Panc1 (cell line): ENCODE data around the gene ADIRF. TPM values are rescaled to one million over a fixed set of nuclear protein-coding genes. Genes with fewer than 3 reads are reported as not detected.
"Not testable (repeated sequence)": the region's sequence is repeated elsewhere in the genome, so short reads cannot be mapped to it uniquely, and the experiment has no call there.

ENCODE experiments used
- ATAC-seq: fragments of 200-7000 bp; cut with Tn5 transposase; 2 replicates; pipeline ENCODE4 v1.9.1; 2020; ENCODE audit warnings: mild to moderate bottlenecking, moderate library complexity
- BruUV-seq: library from RNA; stranded (reverse); fragments of 400-500 nt; replicated peaks from 2 replicates; lab custom pipeline; 2021; lab: Mats Ljungman, UMichigan
- CTCF ChIA-PET: fragments of 300-600 bp; sonication (Branson Sonifier 250); formaldehyde crosslinking; loops from one replicate; lab custom pipeline; 2022; ENCODE audit warnings: antibody characterized with exemption; lab: Charles Lee
- POLR2A ChIA-PET: fragments of 300-600 bp; sonication (Branson Sonifier 250); formaldehyde crosslinking; loops from one replicate; lab custom pipeline; 2022; ENCODE audit warnings: antibody characterized with exemption; lab: Charles Lee
- DNase-seq: peaks from one replicate; pipeline ENCODE4 v3.0.0-alpha.2; 2010; ENCODE audit warnings: low read depth, low spot score
- H3K27ac ChIP-seq: 2 replicates; pipeline ENCODE4 v1.5.1; 2011; ENCODE audit warnings: mild to moderate bottlenecking, low read length, inconsistent platforms
- H3K27me3 ChIP-seq: fragments of 200-500 bp; sonication (Bioruptor generic); 2 replicates; pipeline ENCODE4 v1.6.0; 2014; ENCODE audit warnings: low read length, inconsistent platforms; ENCODE audit not compliant: control insufficient read depth, insufficient read depth
- H3K36me3 ChIP-seq: fragments of 200-500 bp; sonication (Bioruptor generic); 2 replicates; pipeline ENCODE4 v1.5.1; 2014; ENCODE audit warnings: inconsistent platforms, mild to moderate bottlenecking, low read length, moderate library complexity; ENCODE audit not compliant: control insufficient read depth, insufficient read depth
- H3K4me1 ChIP-seq: 2 replicates; pipeline ENCODE4 v1.5.1; 2011; ENCODE audit warnings: inconsistent platforms, mild to moderate bottlenecking, low read length, moderate library complexity; ENCODE audit not compliant: control insufficient read depth, insufficient read depth
- H3K4me3 ChIP-seq, 2 experiments: 2 replicates each; pipeline ENCODE4 v1.5.1; 2011 to 2012; ENCODE audit warnings: low read depth in 2 of 2, low read length in 2 of 2, mild to moderate bottlenecking in 2 of 2, inconsistent platforms in 1 of 2, moderate library complexity in 1 of 2
- H3K9me3 ChIP-seq: fragments of 200-500 bp; sonication (Bioruptor generic); 2 replicates; pipeline ENCODE4 v1.5.1; 2014; ENCODE audit warnings: low read depth, mild to moderate bottlenecking, inconsistent platforms, low read length, moderate library complexity; ENCODE audit not compliant: control insufficient read depth, insufficient read depth
- POLR2AphosphoS5 ChIP-seq: IDR thresholded peaks from 2 replicates; pipeline ENCODE4 v1.6.1; 2012; ENCODE audit warnings: mild to moderate bottlenecking, low read depth, low read length, moderate library complexity
- SIN3A ChIP-seq: IDR thresholded peaks from 2 replicates; pipeline ENCODE4 v1.6.1; 2012; ENCODE audit warnings: low read depth, mild to moderate bottlenecking, low read length, moderate library complexity, borderline replicate concordance; ENCODE audit not compliant: insufficient read depth
- TCF7L2 ChIP-seq: IDR thresholded peaks from 2 replicates; pipeline ENCODE4 v1.6.1; 2011; ENCODE audit warnings: mild to moderate bottlenecking, low read depth, low read length, inconsistent platforms
- in situ Hi-C: cut with HindIII; loops from 2 replicates; pipeline ENCODE4 v1.10.0; 2016; ENCODE audit warnings: low sequenced_read_pairs, low pct_unique_long_range_greater_than_20kb
- intact Hi-C: fragments of 100-400 bp; cut with micrococcal nuclease; formaldehyde crosslinking; loops from one replicate; pipeline ENCODE4 v1.10.0; 2022; ENCODE audit not compliant: unreplicated experiment
- total RNA-seq: library from RNA; stranded (reverse); gene quantifications from one replicate; pipeline ENCODE4 v1.2.1, GENCODE V29; 2021; ENCODE audit not compliant: unreplicated experiment
- TF ChIP-seq, protein P1 (sequence below), 2 experiments: IDR thresholded peaks; 2 replicates each; pipeline ENCODE4 v1.6.1; 2011 to 2012; ENCODE audit warnings: low read depth in 2 of 2, control low read depth in 1 of 2, low read length in 1 of 2, mild to moderate bottlenecking in 1 of 2, moderate library complexity in 1 of 2; ENCODE audit not compliant: insufficient read depth in 1 of 2
- TF ChIP-seq, protein P2 (sequence below): fragments of 450-650 bp; IDR thresholded peaks from 2 replicates; pipeline ENCODE4 v1.5.1; 2017; ENCODE audit warnings: mild to moderate bottlenecking

ADIRF gene
- total RNA-seq, 1 experiment from 2014 or later: 14.8 TPM

DNA sequence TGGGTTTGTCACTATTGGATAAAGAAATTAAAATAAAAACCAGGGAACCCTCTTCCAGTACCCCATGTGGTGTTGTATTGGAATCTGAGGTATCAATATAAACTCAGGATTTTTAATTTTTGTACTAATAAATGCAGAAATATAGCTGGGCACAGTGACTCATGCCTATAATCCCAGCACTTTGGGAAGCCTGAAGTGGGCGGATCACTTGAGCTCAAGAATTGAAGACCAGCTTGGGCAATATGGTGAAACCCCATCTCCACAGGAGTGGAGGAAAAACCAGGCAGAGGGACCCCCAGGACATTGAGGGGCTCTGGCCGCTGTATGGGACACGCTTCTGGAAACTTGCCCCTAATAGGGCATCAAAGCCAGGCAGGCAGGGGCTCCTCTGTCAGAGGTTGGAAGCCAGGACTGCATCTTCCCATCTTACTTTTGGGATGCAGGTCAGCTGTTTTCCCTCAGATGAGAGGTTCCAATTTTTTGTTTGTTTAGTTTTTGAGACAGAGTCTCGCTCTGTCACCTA, 11.1 kb downstream of the ADIRF start:
- H3K9me3 ChIP-seq: no peaks in the 10 kb centered on the region
- H3K27me3 ChIP-seq: no peaks in the 10 kb centered on the region
- BruUV-seq: no TSS peak
- in situ Hi-C loops: no loop called here
- no peak overlapping the region for H3K4me3 ChIP-seq
- no peak overlapping the region for H3K27ac ChIP-seq
- intact Hi-C loops: no loop called here
- ATAC-seq: no peak
- H3K4me1 ChIP-seq: no peaks in the 10 kb centered on the region
- TF ChIP-seq, protein P1, sequence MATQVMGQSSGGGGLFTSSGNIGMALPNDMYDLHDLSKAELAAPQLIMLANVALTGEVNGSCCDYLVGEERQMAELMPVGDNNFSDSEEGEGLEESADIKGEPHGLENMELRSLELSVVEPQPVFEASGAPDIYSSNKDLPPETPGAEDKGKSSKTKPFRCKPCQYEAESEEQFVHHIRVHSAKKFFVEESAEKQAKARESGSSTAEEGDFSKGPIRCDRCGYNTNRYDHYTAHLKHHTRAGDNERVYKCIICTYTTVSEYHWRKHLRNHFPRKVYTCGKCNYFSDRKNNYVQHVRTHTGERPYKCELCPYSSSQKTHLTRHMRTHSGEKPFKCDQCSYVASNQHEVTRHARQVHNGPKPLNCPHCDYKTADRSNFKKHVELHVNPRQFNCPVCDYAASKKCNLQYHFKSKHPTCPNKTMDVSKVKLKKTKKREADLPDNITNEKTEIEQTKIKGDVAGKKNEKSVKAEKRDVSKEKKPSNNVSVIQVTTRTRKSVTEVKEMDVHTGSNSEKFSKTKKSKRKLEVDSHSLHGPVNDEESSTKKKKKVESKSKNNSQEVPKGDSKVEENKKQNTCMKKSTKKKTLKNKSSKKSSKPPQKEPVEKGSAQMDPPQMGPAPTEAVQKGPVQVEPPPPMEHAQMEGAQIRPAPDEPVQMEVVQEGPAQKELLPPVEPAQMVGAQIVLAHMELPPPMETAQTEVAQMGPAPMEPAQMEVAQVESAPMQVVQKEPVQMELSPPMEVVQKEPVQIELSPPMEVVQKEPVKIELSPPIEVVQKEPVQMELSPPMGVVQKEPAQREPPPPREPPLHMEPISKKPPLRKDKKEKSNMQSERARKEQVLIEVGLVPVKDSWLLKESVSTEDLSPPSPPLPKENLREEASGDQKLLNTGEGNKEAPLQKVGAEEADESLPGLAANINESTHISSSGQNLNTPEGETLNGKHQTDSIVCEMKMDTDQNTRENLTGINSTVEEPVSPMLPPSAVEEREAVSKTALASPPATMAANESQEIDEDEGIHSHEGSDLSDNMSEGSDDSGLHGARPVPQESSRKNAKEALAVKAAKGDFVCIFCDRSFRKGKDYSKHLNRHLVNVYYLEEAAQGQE (IDR thresholded peaks at IDR 0.05; ENCODE audit: insufficient read depth in 1 of 2, low read depth in 2 of 2, low read length in 1 of 2): no peak
- TF ChIP-seq, protein P2, sequence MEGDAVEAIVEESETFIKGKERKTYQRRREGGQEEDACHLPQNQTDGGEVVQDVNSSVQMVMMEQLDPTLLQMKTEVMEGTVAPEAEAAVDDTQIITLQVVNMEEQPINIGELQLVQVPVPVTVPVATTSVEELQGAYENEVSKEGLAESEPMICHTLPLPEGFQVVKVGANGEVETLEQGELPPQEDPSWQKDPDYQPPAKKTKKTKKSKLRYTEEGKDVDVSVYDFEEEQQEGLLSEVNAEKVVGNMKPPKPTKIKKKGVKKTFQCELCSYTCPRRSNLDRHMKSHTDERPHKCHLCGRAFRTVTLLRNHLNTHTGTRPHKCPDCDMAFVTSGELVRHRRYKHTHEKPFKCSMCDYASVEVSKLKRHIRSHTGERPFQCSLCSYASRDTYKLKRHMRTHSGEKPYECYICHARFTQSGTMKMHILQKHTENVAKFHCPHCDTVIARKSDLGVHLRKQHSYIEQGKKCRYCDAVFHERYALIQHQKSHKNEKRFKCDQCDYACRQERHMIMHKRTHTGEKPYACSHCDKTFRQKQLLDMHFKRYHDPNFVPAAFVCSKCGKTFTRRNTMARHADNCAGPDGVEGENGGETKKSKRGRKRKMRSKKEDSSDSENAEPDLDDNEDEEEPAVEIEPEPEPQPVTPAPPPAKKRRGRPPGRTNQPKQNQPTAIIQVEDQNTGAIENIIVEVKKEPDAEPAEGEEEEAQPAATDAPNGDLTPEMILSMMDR: no peak
- no peak for TF ChIP-seq TCF7L2
- no peak for TF ChIP-seq SIN3A
- TF ChIP-seq POLR2AphosphoS5: no peak
- ChIA-PET POLR2A (no interaction called here), CTCF (interaction anchor here (1.2 kb wide), 1 partner anchor 13 kb away, joined by 3 read pairs; no protein-coding TSS in a partner anchor)
- no peaks in the 10 kb centered on the region for H3K36me3 ChIP-seq
- DNase-seq: no peak

DNA sequence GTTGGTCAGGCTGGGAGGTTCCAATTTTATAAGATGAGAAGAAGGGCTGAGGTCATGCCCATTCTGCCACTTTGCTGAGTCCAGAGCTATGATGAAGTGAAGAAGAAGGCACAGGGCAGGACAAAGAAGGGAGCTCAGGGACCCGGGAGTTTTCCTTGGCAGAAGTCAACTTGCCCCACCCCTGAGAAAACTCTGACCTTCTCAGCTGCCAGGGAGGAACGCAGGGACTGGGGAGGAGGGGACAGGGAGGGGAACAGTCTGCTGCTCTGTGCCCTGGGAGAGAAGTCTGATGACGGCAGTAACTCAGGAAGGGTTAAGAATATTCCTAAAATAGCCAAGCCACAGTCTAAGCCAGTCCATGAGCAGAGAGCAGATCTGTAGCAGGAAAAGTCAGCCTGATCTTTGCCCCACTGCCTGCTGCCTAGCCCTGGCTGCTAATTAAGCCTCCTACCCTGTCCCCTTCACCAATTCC, 11.7 kb downstream of the ADIRF start:
- DNase-seq (no peak), ATAC-seq (peak; percentile 47; the same call in 1 of the 2 replicates)
- TF ChIP-seq TCF7L2: no peak
- TF ChIP-seq, protein P1 (IDR thresholded peaks at IDR 0.05; ENCODE audit: insufficient read depth in 1 of 2, low read depth in 2 of 2, low read length in 1 of 2): no peak
- no peak for TF ChIP-seq SIN3A
- no peak for TF ChIP-seq POLR2AphosphoS5
- TF ChIP-seq, protein P2: no peak
- BruUV-seq: no TSS peak
- ChIA-PET CTCF (interaction anchor here (1.2 kb wide), 1 partner anchor 14 kb away, joined by 3 read pairs; no protein-coding TSS in a partner anchor), POLR2A (no interaction called here)
- Histone ChIP-seq H3K27ac (no peak overlapping the region), H3K36me3 (no peaks in the 10 kb centered on the region), H3K4me1 (no peaks in the 10 kb centered on the region), H3K9me3 (no peaks in the 10 kb centered on the region), H3K4me3 (no peak overlapping the region), H3K27me3 (no peaks in the 10 kb centered on the region)
- intact Hi-C loops (no loop called here), in situ Hi-C loops (no loop called here)

DNA sequence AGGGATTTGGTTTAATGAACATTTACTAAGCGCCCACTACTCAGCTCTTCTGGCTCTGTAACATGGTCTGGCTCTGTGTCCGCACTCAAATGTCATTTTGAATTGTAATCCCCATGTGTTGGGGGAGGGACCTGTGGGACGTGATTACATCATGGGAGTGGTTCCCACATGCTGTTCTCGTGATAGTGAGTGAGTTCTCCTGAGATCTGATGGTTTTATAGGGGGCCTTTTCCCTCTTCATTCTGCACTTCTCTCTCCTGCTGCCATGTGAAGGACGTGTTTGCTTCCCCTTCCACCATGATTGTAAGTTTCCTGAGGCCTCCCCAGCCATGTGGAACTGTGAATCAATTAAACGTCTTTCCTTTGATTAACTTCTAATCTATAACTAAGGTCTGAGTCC, 12.7 kb downstream of the ADIRF start:
- in situ Hi-C loops, H3K9me3 ChIP-seq, POLR2A ChIA-PET, CTCF ChIA-PET, BruUV-seq, H3K27me3 ChIP-seq, H3K4me3 ChIP-seq, H3K4me1 ChIP-seq, H3K36me3 ChIP-seq, ATAC-seq, H3K27ac ChIP-seq, DNase-seq, intact Hi-C loops: not testable (repeated sequence)
